OCI-LY3 (cell line): ENCODE measurements around the gene RRN3.
"Not testable (repeated sequence)": the region's sequence is repeated elsewhere in the genome, so short reads cannot be mapped to it uniquely, and the experiment has no call there.

Experiments
- EZH2phosphoT487 ChIP-seq: fragments of 200-600 bp; shearing (Covaris generic); IDR thresholded peaks from 2 replicates; pipeline ENCODE4 v1.6.1; 2018; ENCODE audit warnings: antibody characterized with exemption, mixed run types, low read depth
- TF ChIP-seq, protein P1 (sequence below): fragments of 200-600, 300-600 bp; sonication (generic); IDR thresholded peaks from 2 replicates; pipeline ENCODE4 v1.5.1; 2014; ENCODE audit warnings: antibody characterized with exemption, low read length, low read depth

DNA sequence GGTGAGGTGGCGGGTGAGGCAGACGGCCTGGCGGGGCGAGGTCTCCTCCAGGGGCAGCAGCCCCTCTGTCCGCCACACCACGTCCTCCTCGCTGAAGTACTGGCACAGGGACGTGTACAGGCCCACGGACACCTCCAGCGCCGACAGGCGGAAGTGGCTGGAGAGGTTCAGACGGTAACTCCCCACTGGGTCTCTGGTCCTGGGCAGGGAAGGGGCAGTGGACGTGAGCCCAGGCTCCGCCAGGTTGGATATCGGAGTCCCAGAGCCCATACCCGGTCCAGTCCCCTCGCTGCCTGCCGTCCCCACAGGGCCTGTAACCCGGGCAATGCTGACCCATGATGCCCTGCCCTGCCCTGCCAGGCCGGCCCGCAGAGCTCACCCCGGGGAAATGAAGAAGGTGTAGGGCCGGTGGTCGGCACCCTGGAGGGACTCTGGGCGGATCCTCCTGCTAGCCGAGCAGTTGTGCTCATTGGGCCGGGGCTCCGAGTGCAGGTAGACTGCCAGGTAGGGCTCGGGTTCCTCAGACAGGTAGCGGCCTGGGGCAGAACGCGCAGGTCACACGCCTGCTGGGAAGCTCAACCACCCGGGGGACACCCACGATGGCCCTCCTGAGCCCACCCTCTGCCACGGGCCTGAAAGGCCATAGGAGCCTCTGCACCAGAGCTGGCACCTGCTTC lies 36.3 kb upstream of the RRN3 start:
- TF ChIP-seq, protein P1, sequence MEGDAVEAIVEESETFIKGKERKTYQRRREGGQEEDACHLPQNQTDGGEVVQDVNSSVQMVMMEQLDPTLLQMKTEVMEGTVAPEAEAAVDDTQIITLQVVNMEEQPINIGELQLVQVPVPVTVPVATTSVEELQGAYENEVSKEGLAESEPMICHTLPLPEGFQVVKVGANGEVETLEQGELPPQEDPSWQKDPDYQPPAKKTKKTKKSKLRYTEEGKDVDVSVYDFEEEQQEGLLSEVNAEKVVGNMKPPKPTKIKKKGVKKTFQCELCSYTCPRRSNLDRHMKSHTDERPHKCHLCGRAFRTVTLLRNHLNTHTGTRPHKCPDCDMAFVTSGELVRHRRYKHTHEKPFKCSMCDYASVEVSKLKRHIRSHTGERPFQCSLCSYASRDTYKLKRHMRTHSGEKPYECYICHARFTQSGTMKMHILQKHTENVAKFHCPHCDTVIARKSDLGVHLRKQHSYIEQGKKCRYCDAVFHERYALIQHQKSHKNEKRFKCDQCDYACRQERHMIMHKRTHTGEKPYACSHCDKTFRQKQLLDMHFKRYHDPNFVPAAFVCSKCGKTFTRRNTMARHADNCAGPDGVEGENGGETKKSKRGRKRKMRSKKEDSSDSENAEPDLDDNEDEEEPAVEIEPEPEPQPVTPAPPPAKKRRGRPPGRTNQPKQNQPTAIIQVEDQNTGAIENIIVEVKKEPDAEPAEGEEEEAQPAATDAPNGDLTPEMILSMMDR = not testable (repeated sequence)
- not testable (repeated sequence) for TF ChIP-seq EZH2phosphoT487
